ENCODE data around the gene ACTRT2. TPM values are rescaled to one million over a fixed set of nuclear protein-coding genes. Genes with fewer than 3 reads are reported as not detected.

Gene ACTRT2
- polyA plus RNA-seq, 1 donor (not counting 4 experiments of a cell fraction or from before 2014, with no cell fraction given) = not detected

- H3K4me2 ChIP-seq (ENCODE audit: control insufficient read depth, extremely low read depth, insufficient read depth, low read depth, low read length) = no peak overlapping the region
- FAIRE-seq (no peak), DNase-seq (ENCODE audit: low read depth, low spot score) (no peak)
- H3K4me3 ChIP-seq (ENCODE audit: control insufficient read depth in 2 of 3, extremely low read depth in 1 of 3, insufficient read depth in 2 of 3, low read depth in 1 of 3, low read length in 3 of 3) = no peak overlapping the region
- H3K36me3 ChIP-seq (ENCODE audit: control insufficient read depth in 2 of 2, extremely low read depth in 1 of 2, insufficient read depth in 2 of 2, low read length in 2 of 2) = no peaks in the 10 kb centered on the region
- H3K4me1 ChIP-seq (ENCODE audit: control insufficient read depth, extremely low read depth, insufficient read depth, low read length) = no peaks in the 10 kb centered on the region
- H4K20me1 ChIP-seq (ENCODE audit: control insufficient read depth, extremely low read depth, insufficient read depth, low read length) = no peaks in the 10 kb centered on the region
- no peak overlapping the region for H3K27ac ChIP-seq (ENCODE audit: control insufficient read depth, insufficient read depth, low read length)
- TF ChIP-seq CTCF (optimal IDR thresholded peaks at IDR 0.05 in 1 of 3, IDR thresholded peaks at IDR 0.05 in 1 of 3, conservative IDR thresholded peaks at IDR 0.05 in 1 of 3; ENCODE audit: extremely low read depth in 1 of 3, insufficient read depth in 2 of 3, low read length in 3 of 3) (no peak), EZH2 (IDR thresholded peaks at IDR 0.05; ENCODE audit: low read length) (no peak)
- no peak overlapping the region for H2AFZ ChIP-seq (ENCODE audit: control insufficient read depth, low read length)
- no peak overlapping the region for H3K9ac ChIP-seq (ENCODE audit: control insufficient read depth, extremely low read depth, insufficient read depth, low read length)
- dilution Hi-C loops (cut with MboI; ENCODE audit: extremely low pct_ligation_motif_present, low sequenced_read_pairs) = no loop called here
- H3K27me3 ChIP-seq (ENCODE audit: control insufficient read depth, extremely low read depth, insufficient read depth, low read length) = no peaks in the 10 kb centered on the region
- peaks cover 9% of the 10 kb centered on the region for H3K9me3 ChIP-seq (ENCODE audit: control insufficient read depth, low read depth, low read length)
- no peaks in the 10 kb centered on the region for H3K9me1 ChIP-seq (ENCODE audit: control insufficient read depth, extremely low read depth, insufficient read depth, low read length)
- no peaks in the 10 kb centered on the region for H3K79me2 ChIP-seq (ENCODE audit: control insufficient read depth, insufficient read depth, low read length)
These were observed 22.7 kb upstream of the ACTRT2 start for GRCh38 chr1:2998503-2999100.

GRCh38 chr1:2999138-2999537 is 22.1 kb upstream of the ACTRT2 start:
- Histone ChIP-seq H3K9ac (ENCODE audit: control insufficient read depth, extremely low read depth, insufficient read depth, low read length) (no peak overlapping the region), H3K9me1 (ENCODE audit: control insufficient read depth, extremely low read depth, insufficient read depth, low read length) (no peaks in the 10 kb centered on the region), H3K27me3 (ENCODE audit: control insufficient read depth, extremely low read depth, insufficient read depth, low read length) (no peaks in the 10 kb centered on the region), H3K4me3 (ENCODE audit: control insufficient read depth in 2 of 3, extremely low read depth in 1 of 3, insufficient read depth in 2 of 3, low read depth in 1 of 3, low read length in 3 of 3) (no peak overlapping the region), H2AFZ (ENCODE audit: control insufficient read depth, low read length) (no peak overlapping the region), H3K9me3 (ENCODE audit: control insufficient read depth, low read depth, low read length) (peaks cover 9% of the 10 kb centered on the region), H4K20me1 (ENCODE audit: control insufficient read depth, extremely low read depth, insufficient read depth, low read length) (no peaks in the 10 kb centered on the region), H3K36me3 (ENCODE audit: control insufficient read depth in 2 of 2, extremely low read depth in 1 of 2, insufficient read depth in 2 of 2, low read length in 2 of 2) (no peaks in the 10 kb centered on the region), H3K4me1 (ENCODE audit: control insufficient read depth, extremely low read depth, insufficient read depth, low read length) (no peaks in the 10 kb centered on the region), H3K27ac (ENCODE audit: control insufficient read depth, insufficient read depth, low read length) (no peak overlapping the region), H3K4me2 (ENCODE audit: control insufficient read depth, extremely low read depth, insufficient read depth, low read depth, low read length) (no peak overlapping the region), H3K79me2 (ENCODE audit: control insufficient read depth, insufficient read depth, low read length) (no peaks in the 10 kb centered on the region)
- FAIRE-seq (no peak), DNase-seq (ENCODE audit: low read depth, low spot score) (no peak)
- TF ChIP-seq EZH2 (IDR thresholded peaks at IDR 0.05; ENCODE audit: low read length) (no peak), CTCF (optimal IDR thresholded peaks at IDR 0.05 in 1 of 3, IDR thresholded peaks at IDR 0.05 in 1 of 3, conservative IDR thresholded peaks at IDR 0.05 in 1 of 3; ENCODE audit: extremely low read depth in 1 of 3, insufficient read depth in 2 of 3, low read length in 3 of 3) (no peak)
- dilution Hi-C loops (cut with MboI; ENCODE audit: extremely low pct_ligation_motif_present, low sequenced_read_pairs) = no loop called here
